HG02678 (cell line): ENCODE data around the gene NEU3.
"Not testable (repeated sequence)": the region's sequence is repeated elsewhere in the genome, so short reads cannot be mapped to it uniquely, and the experiment has no call there.

Source experiments
- ATAC-seq: cut with Tn5 transposase; IDR thresholded peaks from one replicate; pipeline ENCODE4 v1.9.1; 2021; ENCODE audit warnings: mild to moderate bottlenecking, moderate library complexity; ENCODE audit not compliant: unreplicated experiment

The NEU3 gene, protein sequence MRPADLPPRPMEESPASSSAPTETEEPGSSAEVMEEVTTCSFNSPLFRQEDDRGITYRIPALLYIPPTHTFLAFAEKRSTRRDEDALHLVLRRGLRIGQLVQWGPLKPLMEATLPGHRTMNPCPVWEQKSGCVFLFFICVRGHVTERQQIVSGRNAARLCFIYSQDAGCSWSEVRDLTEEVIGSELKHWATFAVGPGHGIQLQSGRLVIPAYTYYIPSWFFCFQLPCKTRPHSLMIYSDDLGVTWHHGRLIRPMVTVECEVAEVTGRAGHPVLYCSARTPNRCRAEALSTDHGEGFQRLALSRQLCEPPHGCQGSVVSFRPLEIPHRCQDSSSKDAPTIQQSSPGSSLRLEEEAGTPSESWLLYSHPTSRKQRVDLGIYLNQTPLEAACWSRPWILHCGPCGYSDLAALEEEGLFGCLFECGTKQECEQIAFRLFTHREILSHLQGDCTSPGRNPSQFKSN

GRCh38 chr11:74988541-74989259 lies at the start of gene NEU3:
Gene NEU3, plus strand, starts transcription at chr11:74988933. Its CDS starts 128 bp downstream, at chr11:74989061.
- ATAC-seq = peak; percentile 91

DNA sequence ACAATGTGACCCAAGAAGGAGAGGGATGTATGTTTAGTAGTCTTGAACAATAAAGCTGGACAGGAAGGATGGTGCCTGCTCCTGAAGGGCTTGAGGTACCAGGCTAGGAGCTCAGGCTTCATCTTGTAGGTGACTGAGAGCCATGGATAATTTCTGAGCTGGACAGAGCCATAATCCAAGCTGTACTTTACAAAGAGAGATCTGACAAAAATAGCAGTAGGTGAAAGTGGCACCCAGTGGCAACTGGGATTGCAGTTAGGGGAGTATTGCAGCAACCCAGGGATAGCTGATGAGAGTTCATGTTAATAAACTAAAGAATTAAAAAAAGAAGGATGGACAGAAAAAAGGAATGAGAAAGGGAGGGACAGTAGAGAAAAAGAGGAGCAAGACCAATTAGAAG lies 47.2 kb upstream of the NEU3 start:
- ATAC-seq = no peak

- ATAC-seq = no peak
These were observed 46.5 kb upstream of the NEU3 start for GRCh38 chr11:74942073-74942759.

DNA sequence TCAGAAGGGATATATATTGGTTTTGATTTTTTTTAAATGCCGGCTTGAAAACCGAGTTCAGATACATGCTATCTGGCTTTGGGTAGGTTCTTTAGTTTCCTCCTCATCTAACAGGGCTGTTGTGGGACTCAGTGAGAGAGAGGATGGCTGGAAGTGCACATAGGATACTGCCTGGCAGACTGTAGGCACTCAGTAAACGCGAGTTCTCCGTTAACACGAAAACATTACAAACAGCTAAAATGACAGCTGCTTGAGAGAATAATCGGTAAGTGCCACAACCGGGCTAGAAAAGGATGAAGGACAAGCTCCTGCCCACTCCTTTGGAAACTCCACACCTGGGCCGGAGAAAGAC lies 40.2 kb upstream of the NEU3 start:
- ATAC-seq = peak; percentile 7

DNA sequence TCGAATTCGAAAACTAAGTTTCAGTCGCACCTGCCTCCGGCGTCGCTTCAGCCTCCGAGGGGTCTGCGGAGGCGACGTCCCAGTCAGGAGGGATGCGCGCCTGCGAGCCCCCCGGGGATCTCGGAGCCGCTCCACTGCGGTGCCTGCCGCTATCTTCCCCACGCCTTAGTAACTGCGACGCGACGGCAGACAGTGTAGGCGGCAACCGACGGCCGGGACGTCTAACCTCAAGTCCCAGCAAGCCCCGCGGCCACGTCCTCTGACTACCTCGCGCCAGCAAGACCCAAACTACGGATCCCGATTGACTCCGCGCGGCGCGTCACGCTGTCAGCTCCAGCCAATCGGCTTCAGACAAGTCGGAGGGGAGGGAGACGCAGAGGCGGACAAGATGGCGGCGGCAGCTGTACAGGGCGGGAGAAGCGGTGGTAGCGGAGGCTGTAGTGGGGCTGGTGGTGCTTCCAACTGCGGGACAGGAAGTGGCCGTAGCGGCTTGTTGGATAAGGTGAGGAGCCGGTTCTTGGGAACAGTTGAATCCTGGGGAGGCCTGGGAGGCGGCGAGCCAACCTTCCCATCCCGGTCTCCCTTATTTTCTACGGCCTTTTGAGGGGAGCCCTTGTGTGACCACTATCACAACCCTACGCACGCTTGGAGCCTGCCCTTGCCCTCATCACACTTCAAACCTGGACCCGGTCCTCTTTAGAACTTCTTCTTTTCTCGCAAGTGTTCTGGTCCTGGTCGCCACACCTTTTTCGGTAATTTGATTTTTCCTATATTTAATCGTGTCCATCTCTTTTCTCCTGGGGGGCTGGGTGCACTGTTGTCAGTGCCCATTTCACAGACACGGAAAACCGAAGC lies 39.6 kb upstream of the NEU3 start, which contains the start of the genes SPCS2 and XRRA1:
SPCS2 (plus strand) TSS at position 369 of the 855 bp plus-strand sequence; CDS start at position 389, 20 bp downstream.
XRRA1 (minus strand) TSS at position 194 of the 855 bp plus-strand sequence. CDS start 8,213 bp downstream, outside the sequence.
- ATAC-seq = peak; percentile 86

- no peak for ATAC-seq
These were observed 39.0 kb upstream of the NEU3 start for GRCh38 chr11:74949753-74950137.

- ATAC-seq = no peak
These were observed 38.3 kb upstream of the NEU3 start for GRCh38 chr11:74950374-74950969.

DNA sequence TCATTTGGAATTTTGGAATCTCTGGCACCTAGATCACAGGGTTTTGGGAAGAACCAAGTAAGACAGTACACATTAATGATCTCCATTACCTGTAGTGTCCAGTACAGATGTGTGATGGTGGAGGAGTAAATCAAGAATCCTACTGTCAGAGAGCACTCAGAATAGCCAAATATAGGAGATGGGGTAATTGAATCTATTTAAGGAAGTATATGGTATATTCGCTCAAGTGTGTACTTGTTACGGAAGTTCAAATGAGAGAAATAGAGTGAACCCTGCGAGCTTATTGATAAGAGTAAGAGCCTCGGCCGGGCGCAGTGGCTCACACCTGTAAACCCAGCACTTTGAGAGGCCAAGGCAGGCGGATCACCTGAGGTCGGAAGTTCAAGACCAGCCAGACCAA lies 37.5 kb upstream of the NEU3 start:
- ATAC-seq = no peak

GRCh38 chr11:74952752-74953151 lies 36.0 kb upstream of the NEU3 start:
- ATAC-seq = no peak

DNA sequence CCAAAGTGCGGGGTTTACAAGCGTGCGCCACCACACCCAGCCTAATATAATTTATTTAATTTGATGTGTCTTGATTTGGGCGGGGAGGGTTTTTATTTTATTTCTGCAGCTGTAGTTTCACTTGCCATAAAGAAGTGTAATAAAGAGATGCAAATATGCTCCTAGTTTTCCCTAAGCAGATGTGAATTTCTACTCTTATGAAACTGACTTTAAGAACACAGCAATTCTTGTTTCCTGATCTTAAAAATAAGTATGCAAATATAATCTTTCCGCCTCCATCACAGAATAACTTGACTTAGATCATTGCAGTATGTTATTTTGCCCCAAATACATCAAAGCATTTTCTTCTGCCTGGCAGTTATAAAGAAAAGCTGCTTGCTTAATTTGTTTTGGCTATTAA lies 35.3 kb upstream of the NEU3 start:
- ATAC-seq = no peak

GRCh38 chr11:74954199-74954598 lies 34.5 kb upstream of the NEU3 start:
- no peak for ATAC-seq

DNA sequence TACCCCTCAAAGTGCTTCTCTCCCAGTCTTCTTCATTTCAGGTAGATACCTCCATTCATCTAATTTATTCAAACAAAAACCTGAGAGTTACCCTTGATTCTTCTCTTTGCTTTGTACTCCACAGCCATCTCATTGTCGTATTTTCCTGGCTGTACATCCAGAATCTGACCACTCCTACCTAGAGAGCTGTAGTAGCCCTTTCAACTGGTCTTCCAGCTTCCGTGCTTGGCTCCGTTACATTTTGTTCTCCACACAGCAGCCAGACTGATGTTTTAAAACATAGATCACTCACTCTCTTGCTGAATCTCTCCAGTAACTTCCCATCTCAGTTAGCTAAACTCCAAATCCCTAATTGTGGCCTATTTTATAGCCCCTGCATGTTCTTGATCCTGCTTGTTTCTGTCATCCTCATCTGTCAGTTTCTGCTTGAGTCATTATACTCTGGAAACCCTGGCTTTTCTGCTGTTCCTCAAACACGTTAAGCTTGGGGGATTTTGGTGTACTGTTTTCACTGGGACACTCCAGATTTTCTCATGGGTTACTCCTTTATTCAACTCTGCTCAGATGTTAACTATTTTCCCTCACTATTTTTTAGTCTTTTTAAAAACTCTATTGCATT lies 32.2 kb upstream of the NEU3 start:
- no peak for ATAC-seq

DNA sequence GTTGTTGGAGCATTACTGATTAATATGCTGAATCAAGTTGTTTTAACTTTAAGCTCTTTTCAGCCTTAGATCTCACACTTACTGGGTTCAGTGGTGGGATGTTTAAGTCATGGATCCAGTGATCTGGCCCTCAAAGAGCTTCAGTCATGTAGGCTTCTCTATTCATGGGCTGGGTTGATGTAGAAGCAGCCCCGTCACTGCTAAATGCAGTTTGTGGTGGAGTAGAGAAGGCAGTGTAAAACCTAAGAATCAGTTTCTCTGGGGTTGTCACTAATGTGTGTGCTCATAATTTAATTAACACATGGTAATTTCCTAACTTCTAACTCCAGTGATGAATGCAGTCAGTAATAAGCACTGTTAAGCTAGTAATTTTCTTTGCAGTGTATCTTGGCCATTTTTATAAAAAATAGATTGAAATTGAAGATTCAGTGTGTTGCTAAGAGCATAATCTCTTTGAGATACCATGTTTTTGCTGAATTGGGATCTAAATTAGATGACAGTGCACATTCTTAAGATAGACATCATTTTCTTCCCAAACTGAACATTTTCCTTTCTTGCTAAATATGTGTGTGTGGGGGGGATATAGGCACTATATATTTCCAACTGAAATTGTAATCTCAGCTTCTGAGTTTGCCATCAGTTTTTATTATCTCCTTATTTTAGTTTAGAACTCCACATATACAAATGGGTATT lies 30.6 kb upstream of the NEU3 start:
- no peak for ATAC-seq

GRCh38 chr11:74960128-74960527 lies 28.6 kb upstream of the NEU3 start:
- not testable (repeated sequence) for ATAC-seq

- ATAC-seq = no peak
These were observed 22.1 kb upstream of the NEU3 start for GRCh38 chr11:74966651-74967050.

GRCh38 chr11:74970852-74971395 lies 17.8 kb upstream of the NEU3 start:
- ATAC-seq = no peak

DNA sequence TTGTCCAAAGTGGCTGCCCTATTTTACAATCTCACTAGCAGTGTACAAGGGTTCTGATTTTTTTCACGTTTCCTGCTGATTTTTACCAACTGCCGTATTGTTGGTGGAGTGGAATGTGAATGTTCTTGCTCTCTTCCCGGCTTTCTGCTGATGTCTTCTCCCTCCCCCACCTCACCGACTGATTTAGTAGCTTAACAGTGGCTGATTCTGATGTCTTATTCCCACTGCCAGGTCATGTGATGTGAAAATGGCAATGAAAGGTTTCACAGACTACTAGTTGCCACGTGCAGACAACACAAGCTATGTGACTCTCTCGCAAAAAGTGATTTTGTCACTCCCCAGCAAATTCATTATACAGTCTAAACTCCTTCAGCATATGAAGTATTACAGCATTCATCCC lies 17.3 kb upstream of the NEU3 start:
- ATAC-seq = no peak

- no peak for ATAC-seq
These were observed 10.7 kb upstream of the NEU3 start for GRCh38 chr11:74978041-74978440.

DNA sequence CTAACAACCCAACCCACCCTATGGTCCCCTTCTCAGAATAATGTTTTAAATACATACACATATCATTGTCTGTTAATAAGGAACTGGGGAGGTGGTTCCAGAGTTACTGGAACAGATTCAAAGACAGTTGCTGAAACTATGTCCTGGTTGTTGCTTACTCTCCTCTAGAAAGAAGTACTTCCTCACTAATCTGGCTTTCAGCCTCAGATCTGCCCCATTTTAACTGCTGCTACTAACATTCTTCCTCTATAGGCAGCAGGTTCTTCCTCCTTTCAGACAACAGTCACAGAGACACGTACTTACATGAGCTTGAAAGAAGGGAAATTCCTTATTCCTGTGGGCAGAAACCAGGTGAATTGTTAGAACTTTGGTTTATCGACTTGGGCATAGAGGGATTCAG lies 8.1 kb upstream of the NEU3 start:
- ATAC-seq = no peak
